Measurements from ENCODE around the gene TTLL13. TPM values are rescaled to one million over a fixed set of nuclear protein-coding genes. Genes with fewer than 3 reads are reported as not detected.

TTLL13 gene
- total RNA-seq, 1 experiment from 2014 or later = not detected

DNA sequence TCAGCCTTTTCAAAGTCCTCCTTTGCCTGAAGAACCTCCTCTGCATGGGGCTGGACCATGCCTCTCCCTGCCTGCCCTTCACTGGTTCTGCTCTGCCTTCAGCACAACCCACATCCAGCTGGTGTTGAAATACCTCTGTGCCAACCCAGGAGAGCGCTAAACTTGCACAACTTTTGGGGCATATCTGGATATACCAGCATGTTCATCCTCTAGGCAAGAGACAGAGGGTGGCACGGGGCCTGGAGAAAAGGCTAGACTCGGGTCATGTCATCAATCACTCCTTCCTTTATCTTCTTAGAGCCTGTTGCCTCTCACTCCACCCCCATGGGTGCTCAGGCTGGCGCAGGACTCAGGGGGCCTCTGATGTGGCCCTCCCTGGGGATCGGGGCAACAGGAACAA is 43.5 kb upstream of the TTLL13 start:
- no peak overlapping the region for H3K27ac ChIP-seq (ENCODE audit: low read depth, low read length, poor library complexity, severe bottlenecking)
- no peak for TF ChIP-seq EZH2 (IDR thresholded peaks at IDR 0.05; ENCODE audit: borderline replicate concordance, low read depth, low read length, poor library complexity, severe bottlenecking)
- TF ChIP-seq, protein P1, sequence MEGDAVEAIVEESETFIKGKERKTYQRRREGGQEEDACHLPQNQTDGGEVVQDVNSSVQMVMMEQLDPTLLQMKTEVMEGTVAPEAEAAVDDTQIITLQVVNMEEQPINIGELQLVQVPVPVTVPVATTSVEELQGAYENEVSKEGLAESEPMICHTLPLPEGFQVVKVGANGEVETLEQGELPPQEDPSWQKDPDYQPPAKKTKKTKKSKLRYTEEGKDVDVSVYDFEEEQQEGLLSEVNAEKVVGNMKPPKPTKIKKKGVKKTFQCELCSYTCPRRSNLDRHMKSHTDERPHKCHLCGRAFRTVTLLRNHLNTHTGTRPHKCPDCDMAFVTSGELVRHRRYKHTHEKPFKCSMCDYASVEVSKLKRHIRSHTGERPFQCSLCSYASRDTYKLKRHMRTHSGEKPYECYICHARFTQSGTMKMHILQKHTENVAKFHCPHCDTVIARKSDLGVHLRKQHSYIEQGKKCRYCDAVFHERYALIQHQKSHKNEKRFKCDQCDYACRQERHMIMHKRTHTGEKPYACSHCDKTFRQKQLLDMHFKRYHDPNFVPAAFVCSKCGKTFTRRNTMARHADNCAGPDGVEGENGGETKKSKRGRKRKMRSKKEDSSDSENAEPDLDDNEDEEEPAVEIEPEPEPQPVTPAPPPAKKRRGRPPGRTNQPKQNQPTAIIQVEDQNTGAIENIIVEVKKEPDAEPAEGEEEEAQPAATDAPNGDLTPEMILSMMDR (conservative IDR thresholded peaks at IDR 0.05; ENCODE audit: low read depth, low read length) = no peak
- ChIA-PET POLR2A (ENCODE audit: low non-redundant PET) (no interaction called here), CTCF (no interaction called here)
- H3K4me3 ChIP-seq (ENCODE audit: low read depth, low read length, poor library complexity, severe bottlenecking) = no peak overlapping the region
- intact Hi-C loops (cut with micrococcal nuclease; ENCODE audit: unreplicated experiment) = no loop called here
- H3K36me3 ChIP-seq (ENCODE audit: insufficient read depth, low read length, poor library complexity, severe bottlenecking) = no peaks in the 10 kb centered on the region
- H3K9me3 ChIP-seq (ENCODE audit: low read depth, low read length, poor library complexity, severe bottlenecking) = no peaks in the 10 kb centered on the region
- no peak for DNase-seq (ENCODE audit: low spot score)
- no TSS peak for BruUV-seq (replicated peaks)
- H3K27me3 ChIP-seq (replicated peaks; ENCODE audit: insufficient read depth, low read depth, low read length, poor library complexity) = no peaks in the 10 kb centered on the region
- peaks cover 30% of the 10 kb centered on the region for H3K4me1 ChIP-seq (ENCODE audit: insufficient read depth, low read length, poor library complexity, severe bottlenecking)

DNA sequence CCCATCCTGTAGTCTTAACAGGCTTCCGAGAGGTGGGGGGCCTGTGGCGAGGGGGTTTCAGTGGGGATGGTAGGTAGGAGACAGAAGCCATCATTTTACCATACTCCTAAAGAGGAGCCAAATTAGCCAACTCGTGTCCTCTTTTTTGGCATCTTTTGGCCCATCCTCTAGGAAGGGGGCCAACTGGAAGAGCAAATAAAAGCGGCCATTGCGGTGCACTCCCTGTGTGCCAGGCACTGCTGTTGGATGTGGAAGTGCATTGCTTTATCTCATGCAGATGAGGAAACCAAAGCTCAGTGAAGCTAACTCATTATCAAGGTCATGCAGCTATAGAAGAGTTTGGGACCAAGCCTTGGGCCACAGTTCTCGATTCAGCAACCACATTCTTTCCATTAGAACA is 42.1 kb upstream of the TTLL13 start:
- Histone ChIP-seq H3K4me1 (ENCODE audit: insufficient read depth, low read length, poor library complexity, severe bottlenecking) (peaks cover 37% of the 10 kb centered on the region), H3K4me3 (ENCODE audit: low read depth, low read length, poor library complexity, severe bottlenecking) (no peak overlapping the region), H3K27me3 (replicated peaks; ENCODE audit: insufficient read depth, low read depth, low read length, poor library complexity) (no peaks in the 10 kb centered on the region), H3K36me3 (ENCODE audit: insufficient read depth, low read length, poor library complexity, severe bottlenecking) (no peaks in the 10 kb centered on the region), H3K27ac (ENCODE audit: low read depth, low read length, poor library complexity, severe bottlenecking) (no peak overlapping the region), H3K9me3 (ENCODE audit: low read depth, low read length, poor library complexity, severe bottlenecking) (no peaks in the 10 kb centered on the region)
- CTCF ChIA-PET = no interaction called here
- BruUV-seq (replicated peaks) = no TSS peak
- DNase-seq (ENCODE audit: low spot score) = no peak
- intact Hi-C loops (cut with micrococcal nuclease; ENCODE audit: unreplicated experiment) = no loop called here
- POLR2A ChIA-PET (ENCODE audit: low non-redundant PET) = no interaction called here
- TF ChIP-seq EZH2 (IDR thresholded peaks at IDR 0.05; ENCODE audit: borderline replicate concordance, low read depth, low read length, poor library complexity, severe bottlenecking) = no peak
- TF ChIP-seq, protein P1 (conservative IDR thresholded peaks at IDR 0.05; ENCODE audit: low read depth, low read length) = no peak

DNA sequence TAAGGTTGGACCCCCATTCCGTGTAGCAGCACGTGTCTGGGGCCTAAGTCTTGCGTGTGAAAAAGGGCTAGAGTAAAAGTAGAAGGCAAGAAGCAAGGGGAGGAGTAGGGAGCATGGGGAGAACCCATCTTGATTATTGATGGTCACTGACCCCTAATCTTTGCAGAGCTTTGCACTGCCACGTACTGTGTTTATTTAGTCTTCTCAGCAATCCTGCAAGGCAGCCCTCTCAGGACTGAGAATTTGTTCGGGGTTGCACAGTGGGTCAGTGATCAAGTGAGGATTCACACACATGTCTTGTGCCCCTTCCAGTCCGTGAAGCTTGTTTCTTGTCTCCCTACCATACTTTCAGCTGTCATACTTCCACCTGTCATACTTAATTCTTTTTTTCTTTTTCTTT is 41.0 kb upstream of the TTLL13 start:
- Histone ChIP-seq H3K4me1 (ENCODE audit: insufficient read depth, low read length, poor library complexity, severe bottlenecking) (peaks cover 46% of the 10 kb centered on the region), H3K27ac (ENCODE audit: low read depth, low read length, poor library complexity, severe bottlenecking) (no peak overlapping the region), H3K36me3 (ENCODE audit: insufficient read depth, low read length, poor library complexity, severe bottlenecking) (no peaks in the 10 kb centered on the region), H3K9me3 (ENCODE audit: low read depth, low read length, poor library complexity, severe bottlenecking) (no peaks in the 10 kb centered on the region), H3K27me3 (replicated peaks; ENCODE audit: insufficient read depth, low read depth, low read length, poor library complexity) (no peaks in the 10 kb centered on the region), H3K4me3 (ENCODE audit: low read depth, low read length, poor library complexity, severe bottlenecking) (no peak overlapping the region)
- CTCF ChIA-PET = no interaction called here
- POLR2A ChIA-PET (ENCODE audit: low non-redundant PET) = no interaction called here
- intact Hi-C loops (cut with micrococcal nuclease; ENCODE audit: unreplicated experiment) = no loop called here
- TF ChIP-seq EZH2 (IDR thresholded peaks at IDR 0.05; ENCODE audit: borderline replicate concordance, low read depth, low read length, poor library complexity, severe bottlenecking) = no peak
- TF ChIP-seq, protein P1 (conservative IDR thresholded peaks at IDR 0.05; ENCODE audit: low read depth, low read length) = no peak
- DNase-seq (ENCODE audit: low spot score) = no peak
- BruUV-seq (replicated peaks) = no TSS peak
